AG09319 (cell line): ENCODE measurements around the gene PCSK6.
"Not testable (repeated sequence)": the region's sequence is repeated elsewhere in the genome, so short reads cannot be mapped to it uniquely, and the experiment has no call there.

Source experiments
- DNase-seq: peaks from one replicate; pipeline ENCODE4 v3.0.0-alpha.2; 2010; ENCODE audit warnings: low read depth; ENCODE audit errors: extremely low read depth
- TF ChIP-seq, protein P1 (sequence below): IDR thresholded peaks from 2 replicates; pipeline ENCODE4 v1.5.1; 2011; ENCODE audit warnings: low read depth, mild to moderate bottlenecking, inconsistent platforms, low read length, moderate library complexity

Gene PCSK6

DNA sequence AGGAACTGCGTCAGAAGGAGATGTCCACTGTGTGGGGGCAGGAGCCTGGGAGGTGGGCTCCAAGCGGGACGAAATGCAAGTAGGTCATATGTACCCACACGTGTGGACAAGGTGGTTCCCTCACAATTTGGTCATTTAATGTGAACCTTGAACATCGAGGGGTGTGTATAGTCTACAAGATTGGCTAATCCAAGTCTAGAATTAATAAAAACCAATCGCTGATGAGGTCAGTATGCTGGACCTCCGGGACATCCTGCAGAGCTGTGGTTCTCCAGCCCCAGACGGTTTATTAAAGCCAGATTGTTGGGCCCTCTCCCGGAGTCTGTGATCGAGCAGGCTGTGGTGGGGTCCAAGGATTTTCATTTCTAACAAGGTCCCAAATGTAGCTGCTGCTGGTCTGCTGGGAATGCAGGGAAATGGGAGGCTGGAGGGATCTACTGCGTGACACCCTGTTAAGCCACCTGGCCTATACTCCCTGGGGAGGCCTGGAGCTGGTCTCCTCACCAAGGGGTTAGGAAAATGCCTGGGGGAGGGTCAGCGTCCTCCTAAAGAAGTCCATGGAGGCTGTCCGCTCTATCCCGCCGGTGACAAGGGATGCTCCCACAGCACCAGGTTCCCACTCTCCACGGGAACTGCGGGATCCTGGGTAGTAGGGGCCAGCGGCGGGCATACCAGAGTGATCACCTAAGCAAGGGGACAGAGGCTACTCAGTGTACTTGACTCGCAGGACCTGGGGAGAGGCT, 25.1 kb downstream of the PCSK6 start:
- DNase-seq, result no peak
- TF ChIP-seq, protein P1, sequence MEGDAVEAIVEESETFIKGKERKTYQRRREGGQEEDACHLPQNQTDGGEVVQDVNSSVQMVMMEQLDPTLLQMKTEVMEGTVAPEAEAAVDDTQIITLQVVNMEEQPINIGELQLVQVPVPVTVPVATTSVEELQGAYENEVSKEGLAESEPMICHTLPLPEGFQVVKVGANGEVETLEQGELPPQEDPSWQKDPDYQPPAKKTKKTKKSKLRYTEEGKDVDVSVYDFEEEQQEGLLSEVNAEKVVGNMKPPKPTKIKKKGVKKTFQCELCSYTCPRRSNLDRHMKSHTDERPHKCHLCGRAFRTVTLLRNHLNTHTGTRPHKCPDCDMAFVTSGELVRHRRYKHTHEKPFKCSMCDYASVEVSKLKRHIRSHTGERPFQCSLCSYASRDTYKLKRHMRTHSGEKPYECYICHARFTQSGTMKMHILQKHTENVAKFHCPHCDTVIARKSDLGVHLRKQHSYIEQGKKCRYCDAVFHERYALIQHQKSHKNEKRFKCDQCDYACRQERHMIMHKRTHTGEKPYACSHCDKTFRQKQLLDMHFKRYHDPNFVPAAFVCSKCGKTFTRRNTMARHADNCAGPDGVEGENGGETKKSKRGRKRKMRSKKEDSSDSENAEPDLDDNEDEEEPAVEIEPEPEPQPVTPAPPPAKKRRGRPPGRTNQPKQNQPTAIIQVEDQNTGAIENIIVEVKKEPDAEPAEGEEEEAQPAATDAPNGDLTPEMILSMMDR, result no peak

DNA sequence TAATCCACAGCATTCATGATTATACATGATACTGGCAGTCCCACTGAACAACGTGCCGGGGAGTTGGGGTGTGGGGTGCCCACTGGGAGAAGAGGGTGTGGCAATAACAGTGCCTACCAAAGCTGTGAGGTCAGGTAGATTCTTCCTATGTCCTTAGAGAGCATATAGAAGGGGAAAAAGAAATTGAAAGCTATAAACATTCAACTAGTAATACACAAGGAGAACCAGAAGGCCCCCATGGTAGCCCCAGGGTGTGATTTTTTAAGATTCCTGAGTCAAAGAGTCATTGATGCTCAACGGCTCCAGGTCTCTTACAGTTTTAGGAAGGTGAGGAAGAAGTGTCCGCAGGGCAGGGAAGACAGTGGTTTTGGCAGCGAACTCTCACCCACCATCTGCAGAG, 25.8 kb downstream of the PCSK6 start:
- not testable (repeated sequence) for DNase-seq

DNA sequence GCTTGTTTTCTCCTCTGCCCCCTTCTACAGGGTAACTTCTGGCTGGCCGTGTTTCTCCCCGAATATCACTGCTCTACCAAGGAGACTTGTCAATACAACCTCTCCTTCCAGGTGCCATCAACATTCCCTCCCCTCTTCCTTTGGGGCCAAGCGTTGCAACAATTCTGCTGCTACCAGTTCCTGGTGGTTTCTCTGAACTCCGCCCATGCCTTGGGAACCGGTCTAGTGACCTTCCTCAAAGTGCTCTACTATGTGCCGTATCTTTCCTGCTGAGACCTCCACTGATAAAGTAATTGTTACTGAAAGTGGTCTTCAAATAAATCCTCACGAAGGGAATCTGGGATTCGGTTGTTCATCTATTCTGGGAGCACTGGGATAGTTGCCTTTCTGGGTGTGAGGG, 26.2 kb downstream of the PCSK6 start:
- TF ChIP-seq, protein P1, result no peak
- no peak for DNase-seq

DNA sequence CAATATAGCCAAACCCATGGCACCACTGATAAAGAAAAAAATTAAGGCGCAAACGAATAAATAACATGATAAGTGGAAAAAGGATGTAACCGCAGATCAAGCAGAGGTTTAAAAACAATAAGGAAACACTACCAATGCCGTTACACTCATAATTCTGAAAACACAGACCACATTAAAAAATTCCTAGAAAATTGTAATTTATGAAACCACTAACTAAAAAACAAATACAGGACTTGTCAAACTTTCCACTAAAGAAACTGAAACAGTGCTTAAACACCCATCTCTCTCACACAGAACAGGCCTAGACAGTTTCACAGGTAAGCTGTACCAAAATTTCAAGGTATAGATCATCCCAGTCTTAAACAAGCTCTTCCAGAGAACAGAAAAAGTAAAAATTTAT, 28.4 kb downstream of the PCSK6 start:
- TF ChIP-seq, protein P1, result no peak
- DNase-seq, result no peak

DNA sequence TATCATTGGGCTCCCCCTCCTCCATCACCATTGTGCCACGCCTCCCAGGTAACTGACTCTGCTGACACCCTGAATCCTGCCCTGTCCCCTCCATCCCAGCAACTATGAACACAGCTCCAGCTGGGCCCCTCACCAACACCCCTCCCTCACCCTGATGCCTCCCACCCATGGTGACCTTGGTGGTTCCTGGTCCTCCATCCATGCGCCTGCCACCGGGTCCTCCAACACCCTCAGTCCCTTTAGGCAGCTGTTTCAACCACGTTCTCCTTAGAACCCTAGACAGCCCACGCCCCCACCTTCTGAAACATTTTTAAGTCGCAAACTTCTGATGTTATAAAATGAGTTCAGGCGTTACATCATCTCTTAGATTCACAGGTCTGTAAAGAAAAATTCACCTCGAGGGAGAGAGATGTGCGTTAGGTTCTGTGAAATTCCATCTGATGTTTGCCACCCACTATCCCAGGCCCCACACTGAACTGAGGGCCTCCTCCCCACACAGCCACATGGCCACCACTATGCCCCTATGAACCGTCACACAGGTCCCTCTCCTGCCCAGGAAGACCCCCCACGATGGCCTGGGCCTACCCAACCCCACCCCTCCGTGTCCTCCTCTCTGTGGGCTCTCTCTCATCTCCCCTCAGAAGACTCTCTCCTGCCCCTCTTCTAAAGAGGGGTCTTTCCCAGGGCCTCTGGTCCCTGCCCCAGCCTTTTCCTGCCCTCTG, 29.8 kb downstream of the PCSK6 start:
- TF ChIP-seq, protein P1, result no peak
- no peak for DNase-seq

DNA sequence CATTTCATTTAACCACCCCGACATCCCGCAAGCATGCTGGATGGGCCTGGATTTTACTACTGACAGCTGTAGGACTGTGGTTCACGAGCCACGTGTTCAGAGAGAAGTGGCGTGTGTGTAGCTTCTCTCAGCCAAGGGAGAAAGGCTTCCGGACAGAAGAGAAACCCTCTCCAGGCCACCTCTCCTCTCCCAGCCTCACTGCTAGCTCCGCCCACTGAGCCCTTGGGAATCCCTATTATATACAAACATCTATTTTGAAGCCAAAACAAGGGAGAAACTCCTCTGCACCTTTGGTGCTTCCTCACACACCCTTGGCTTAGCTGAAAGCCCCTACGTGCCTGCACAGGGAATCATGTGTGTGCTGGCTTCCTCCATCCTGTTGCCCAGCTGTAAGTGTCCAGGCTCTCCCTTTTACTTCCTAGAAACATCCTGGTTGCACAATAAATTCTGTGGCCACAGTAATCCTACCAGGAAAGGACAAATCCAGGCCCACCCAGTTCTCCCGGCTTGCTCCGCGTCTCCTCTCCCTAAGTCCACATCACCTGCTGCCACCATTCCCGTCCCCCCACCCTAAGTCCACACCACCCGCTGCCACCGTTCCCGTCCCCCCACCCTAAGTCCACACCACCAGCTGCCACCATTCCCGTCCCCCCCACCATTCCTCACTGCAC, 30.5 kb downstream of the PCSK6 start:
- DNase-seq, result no peak
- TF ChIP-seq, protein P1, result no peak

DNA sequence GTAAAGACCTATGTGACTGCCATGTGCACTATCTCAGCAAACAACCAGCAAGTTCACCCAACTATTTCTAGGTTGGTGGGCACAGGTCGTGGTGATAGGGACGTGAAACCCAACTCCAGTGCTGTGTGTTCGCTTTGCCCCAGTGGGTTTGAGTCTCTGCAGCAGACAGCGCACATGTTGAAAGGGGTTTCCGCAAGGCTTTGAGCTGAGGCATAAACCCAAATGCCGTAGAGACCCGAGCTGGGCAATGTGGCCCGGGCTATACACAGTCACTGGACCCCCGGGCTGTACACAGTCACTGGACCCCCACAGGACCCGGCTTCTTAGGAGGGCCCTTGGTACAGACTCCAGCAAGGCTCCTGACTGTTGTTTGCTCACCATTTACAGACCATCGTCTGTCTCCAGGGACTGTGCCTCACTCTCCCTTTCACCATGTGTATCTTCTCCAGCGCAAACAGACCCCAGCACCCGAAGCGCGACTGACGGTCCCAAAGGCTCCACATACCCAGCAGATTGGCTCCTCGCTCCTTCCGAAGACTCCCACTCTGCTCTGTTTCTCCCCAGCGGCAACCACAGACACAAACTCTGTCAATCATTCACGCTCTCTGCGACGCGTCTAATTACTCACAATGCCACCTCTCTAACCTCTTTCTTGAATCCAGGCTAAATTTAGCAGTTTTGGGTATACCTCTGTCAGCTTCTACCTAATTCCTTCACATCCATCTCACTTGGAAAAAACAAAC, 31.2 kb downstream of the PCSK6 start:
- TF ChIP-seq, protein P1, result no peak
- DNase-seq, result no peak
